ENCODE measurements around the gene PDLIM3. TPM values are rescaled to one million over a fixed set of nuclear protein-coding genes. Genes with fewer than 3 reads are reported as not detected.

The PDLIM3 gene
- polyA plus RNA-seq, 3 donors = 14.8 to 45.1 (median 16.1) TPM

GRCh38 chr4:185457136-185457535, 78.2 kb downstream of the PDLIM3 start:
- no peak overlapping the region for H3K27ac ChIP-seq (ENCODE audit: low read depth, low read length)
- WGBS, 3 donors = 31 to 53% (median 45%) methylated on average over 3 of the region's 3 CpGs

GRCh38 chr4:185456131-185456530, 79.2 kb downstream of the PDLIM3 start:
- WGBS, 3 donors = 41 to 59% (median 47%) methylated on average over 2 of the region's 2 CpGs
- no peak overlapping the region for H3K27ac ChIP-seq (ENCODE audit: low read depth, low read length)

Other genes with a start within 250 kb of the PDLIM3 start
- under 1 TPM; 0.22 to 0.78 (median 0.34) TPM for gene LRP2BP, start 139.6 kb downstream of the PDLIM3 start, polyA plus RNA-seq
- 10 to 100 TPM; 17.2 to 65.7 (median 20.4) TPM for gene ANKRD37, start 138.7 kb downstream of the PDLIM3 start, polyA plus RNA-seq
- gene UFSP2, start 109.5 kb downstream of the PDLIM3 start, polyA plus RNA-seq = 10 to 100 TPM; 18.2 to 36.2 (median 25.7) TPM
- gene CCDC110, start 63.8 kb downstream of the PDLIM3 start, polyA plus RNA-seq = 10 to 100 TPM in 1 of 3 donors, under 1 TPM in 2; 0.25 to 14.7 (median 0.34) TPM